Renal cortex interstitium (tissue), 11 donors: ENCODE results near the gene ELF4. TPM values are rescaled to one million over a fixed set of nuclear protein-coding genes. Genes with fewer than 3 reads are reported as not detected.
"Not testable (repeated sequence)": the region's sequence is repeated elsewhere in the genome, so short reads cannot be mapped to it uniquely, and the experiment has no call there.

Source experiments
- DNase-seq, 11 donors: peaks; one replicate each; pipeline ENCODE4 v3.0.0-alpha.2; 2013; ENCODE audit warnings: low read depth in 9 of 11, low spot score in 4 of 11; ENCODE audit errors: extremely low read depth in 1 of 11
- polyA plus RNA-seq, 3 donors: library from polyadenylated mRNA; unstranded; fragments of 120-200 nt; gene quantifications; one replicate each; pipeline ENCODE4 v1.2.1, GENCODE V29; 2013; ENCODE audit not compliant: insufficient read length in 3 of 3

ELF4 gene
- polyA plus RNA-seq, 3 donors, result 11.7 to 13.9 (median 12.8) TPM

GRCh38 chrX:130119312-130119898 is 9.1 kb upstream of the ELF4 start:
- no peak for DNase-seq

- no peak for DNase-seq
Measured at GRCh38 chrX:130118441-130119311, 8.4 kb upstream of the ELF4 start.

- no peak for DNase-seq
Measured at GRCh38 chrX:130117166-130117565, 6.9 kb upstream of the ELF4 start.

- DNase-seq, result not testable (repeated sequence)
Measured at GRCh38 chrX:130115119-130115885, 5.0 kb upstream of the ELF4 start.

GRCh38 chrX:130114141-130114588 is 3.9 kb upstream of the ELF4 start:
- no peak for DNase-seq

- no peak for DNase-seq
Measured at GRCh38 chrX:130111220-130112154, 1.2 kb upstream of the ELF4 start.

- DNase-seq, result no peak
Measured at GRCh38 chrX:130109429-130110378, 593 bp downstream of the ELF4 start.

GRCh38 chrX:130108647-130109428 is 1.5 kb downstream of the ELF4 start:
- DNase-seq, result no peak

GRCh38 chrX:130106071-130106470 is 4.2 kb downstream of the ELF4 start:
- no peak for DNase-seq

- no peak for DNase-seq
Measured at GRCh38 chrX:130105244-130105643, 5.1 kb downstream of the ELF4 start.

GRCh38 chrX:130103605-130104004 is 6.7 kb downstream of the ELF4 start:
- DNase-seq, result no peak

GRCh38 chrX:130100180-130100579 is 10.1 kb downstream of the ELF4 start:
- no peak for DNase-seq

GRCh38 chrX:130098210-130098552 is 12.1 kb downstream of the ELF4 start:
- DNase-seq, result no peak

GRCh38 chrX:130097507-130098209 is 12.6 kb downstream of the ELF4 start:
- no peak for DNase-seq

- DNase-seq, result no peak
Measured at GRCh38 chrX:130095249-130096030, 14.9 kb downstream of the ELF4 start.

GRCh38 chrX:130094696-130095095 is 15.6 kb downstream of the ELF4 start:
- no peak for DNase-seq
